ENCODE results near the gene ARID5B.

The ARID5B gene

DNA sequence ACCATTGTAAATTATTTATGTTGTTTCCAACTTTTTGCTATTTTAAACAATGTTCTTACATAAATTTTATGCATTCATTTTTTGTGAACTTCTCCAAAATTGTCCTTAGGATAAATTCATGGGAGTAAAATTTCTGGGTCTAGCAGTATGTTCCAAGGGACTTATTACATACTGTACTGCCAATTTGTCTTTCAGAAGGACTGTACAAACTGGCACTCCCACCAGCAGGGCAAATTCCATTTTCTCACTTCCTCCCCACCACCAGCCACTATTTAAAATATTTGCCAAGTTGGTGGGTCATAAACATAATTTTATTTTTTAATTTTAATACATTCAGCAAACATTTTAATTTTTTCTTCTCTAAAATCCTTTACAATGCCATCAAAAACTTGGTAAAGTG, 13.7 kb upstream of the ARID5B start:
- H3K4me1 ChIP-seq = no peaks in the 10 kb centered on the region
- H3K9me3 ChIP-seq (ENCODE audit: control insufficient read depth, low read length) = no peaks in the 10 kb centered on the region
- no peak overlapping the region for H3K27ac ChIP-seq
- no peak overlapping the region for H3K9ac ChIP-seq
- H3K79me2 ChIP-seq = no peaks in the 10 kb centered on the region
- no peak overlapping the region for H3K4me3 ChIP-seq (ENCODE audit: low read depth, low read length)
- no peak for TF ChIP-seq CTCF (IDR thresholded peaks at IDR 0.05)
- H3K4me2 ChIP-seq (ENCODE audit: low read length) = no peak overlapping the region
- no peaks in the 10 kb centered on the region for H3K27me3 ChIP-seq (ENCODE audit: control insufficient read depth, insufficient read depth, low read length)
- H2AFZ ChIP-seq = no peak overlapping the region
- H3K36me3 ChIP-seq (ENCODE audit: control insufficient read depth, insufficient read depth, low read length) = no peaks in the 10 kb centered on the region

- Histone ChIP-seq H3K27ac (no peak overlapping the region), H3K79me2 (no peaks in the 10 kb centered on the region), H3K9ac (no peak overlapping the region), H3K9me3 (ENCODE audit: control insufficient read depth, low read length) (no peaks in the 10 kb centered on the region), H3K36me3 (ENCODE audit: control insufficient read depth, insufficient read depth, low read length) (no peaks in the 10 kb centered on the region), H3K4me1 (no peaks in the 10 kb centered on the region), H3K27me3 (ENCODE audit: control insufficient read depth, insufficient read depth, low read length) (no peaks in the 10 kb centered on the region), H2AFZ (no peak overlapping the region), H3K4me2 (ENCODE audit: low read length) (no peak overlapping the region), H3K4me3 (ENCODE audit: low read depth, low read length) (no peak overlapping the region)
- no peak for TF ChIP-seq CTCF (IDR thresholded peaks at IDR 0.05)
These were observed 12.8 kb upstream of the ARID5B start for GRCh38 chr10:61888744-61889143.

DNA sequence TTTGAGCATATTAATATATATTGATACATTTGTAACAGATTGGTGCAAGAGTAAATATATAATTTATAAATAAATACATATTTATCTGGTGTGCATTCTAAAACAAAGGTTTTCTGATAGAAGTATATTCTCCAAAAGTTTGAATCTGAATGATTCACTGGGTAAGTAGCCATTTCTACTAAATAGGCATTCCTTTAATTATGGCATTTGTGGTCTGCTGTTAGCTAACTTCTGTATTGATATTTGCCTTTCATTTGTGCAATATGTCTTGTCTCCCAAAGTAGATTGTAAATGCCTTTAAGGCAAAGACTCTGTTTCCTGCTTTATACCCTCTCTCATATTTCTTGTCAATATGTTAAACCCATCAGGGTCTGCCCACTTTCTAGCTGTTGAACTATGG, 11.1 kb upstream of the ARID5B start:
- Histone ChIP-seq H3K36me3 (ENCODE audit: control insufficient read depth, insufficient read depth, low read length) (no peaks in the 10 kb centered on the region), H3K9ac (no peak overlapping the region), H3K4me3 (ENCODE audit: low read depth, low read length) (no peak overlapping the region), H2AFZ (no peak overlapping the region), H3K9me3 (ENCODE audit: control insufficient read depth, low read length) (no peaks in the 10 kb centered on the region), H3K27ac (no peak overlapping the region), H3K4me1 (no peaks in the 10 kb centered on the region), H3K79me2 (no peaks in the 10 kb centered on the region), H3K27me3 (ENCODE audit: control insufficient read depth, insufficient read depth, low read length) (no peaks in the 10 kb centered on the region), H3K4me2 (ENCODE audit: low read length) (no peak overlapping the region)
- no peak for TF ChIP-seq CTCF (IDR thresholded peaks at IDR 0.05)

DNA sequence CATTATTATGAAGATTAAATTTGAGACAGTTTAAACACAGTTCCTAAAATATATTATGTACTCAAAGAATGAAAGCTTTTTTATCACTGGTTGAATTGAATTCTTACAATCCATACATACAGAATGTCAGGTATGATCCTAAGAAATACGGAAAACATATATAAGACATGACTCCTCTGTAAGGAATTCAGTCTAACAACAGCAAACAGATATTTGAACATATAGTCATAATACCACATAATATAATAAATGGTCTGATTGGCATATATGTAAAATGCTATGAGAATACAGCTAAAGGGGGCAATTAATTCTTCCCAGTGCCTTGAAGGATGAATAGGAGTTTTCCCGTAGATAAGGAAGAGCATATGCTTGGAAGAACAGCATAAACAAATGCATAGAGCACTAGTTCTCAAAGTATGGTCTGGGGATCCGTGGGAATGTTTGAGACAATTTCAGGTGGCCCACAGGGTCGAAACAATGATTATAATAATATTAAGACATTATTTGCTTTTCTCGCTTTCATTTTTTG, 10.6 kb upstream of the ARID5B start:
- no peaks in the 10 kb centered on the region for H3K36me3 ChIP-seq (ENCODE audit: control insufficient read depth, insufficient read depth, low read length)
- no peak for TF ChIP-seq CTCF (IDR thresholded peaks at IDR 0.05)
- H3K4me2 ChIP-seq (ENCODE audit: low read length) = no peak overlapping the region
- no peaks in the 10 kb centered on the region for H3K4me1 ChIP-seq
- no peak overlapping the region for H2AFZ ChIP-seq
- no peaks in the 10 kb centered on the region for H3K27me3 ChIP-seq (ENCODE audit: control insufficient read depth, insufficient read depth, low read length)
- H3K9ac ChIP-seq = no peak overlapping the region
- H3K79me2 ChIP-seq = no peaks in the 10 kb centered on the region
- no peaks in the 10 kb centered on the region for H3K9me3 ChIP-seq (ENCODE audit: control insufficient read depth, low read length)
- H3K27ac ChIP-seq = no peak overlapping the region
- no peak overlapping the region for H3K4me3 ChIP-seq (ENCODE audit: low read depth, low read length)

GRCh38 chr10:61891906-61892585, 9.5 kb upstream of the ARID5B start:
- no peak for TF ChIP-seq CTCF (IDR thresholded peaks at IDR 0.05)
- no peak overlapping the region for H3K9ac ChIP-seq
- H3K79me2 ChIP-seq = no peaks in the 10 kb centered on the region
- no peaks in the 10 kb centered on the region for H3K27me3 ChIP-seq (ENCODE audit: control insufficient read depth, insufficient read depth, low read length)
- no peak overlapping the region for H3K27ac ChIP-seq
- H3K4me3 ChIP-seq (ENCODE audit: low read depth, low read length) = no peak overlapping the region
- H3K9me3 ChIP-seq (ENCODE audit: control insufficient read depth, low read length) = no peaks in the 10 kb centered on the region
- H2AFZ ChIP-seq = no peak overlapping the region
- H3K4me1 ChIP-seq = no peaks in the 10 kb centered on the region
- no peaks in the 10 kb centered on the region for H3K36me3 ChIP-seq (ENCODE audit: control insufficient read depth, insufficient read depth, low read length)
- H3K4me2 ChIP-seq (ENCODE audit: low read length) = no peak overlapping the region

Measured in parathyroid adenoma (tissue), 2 donors.